Hepatocyte (in vitro differentiated cells): ENCODE results near the gene BCL2A1. TPM values are rescaled to one million over a fixed set of nuclear protein-coding genes. Genes with fewer than 3 reads are reported as not detected.

Experiments used
- DNase-seq: peaks from one replicate; pipeline ENCODE4 v3.0.0-alpha.2; 2016; ENCODE audit warnings: low spot score
- H2AFZ ChIP-seq: fragments of 200-600 bp; sonication (generic); 2 replicates; pipeline ENCODE4 v1.6.0; 2016; ENCODE audit warnings: antibody characterized with exemption, mild to moderate bottlenecking
- H3K27ac ChIP-seq: fragments of 200-600 bp; sonication (generic); 2 replicates; pipeline ENCODE4 v1.5.1; 2016; ENCODE audit warnings: mild to moderate bottlenecking
- H3K27me3 ChIP-seq: fragments of 200-600 bp; sonication (generic); 2 replicates; pipeline ENCODE4 v1.6.1; 2016
- H3K36me3 ChIP-seq: fragments of 200-600 bp; sonication (generic); replicated peaks from 2 replicates; pipeline ENCODE4 v1.5.1; 2016; ENCODE audit warnings: low read depth; ENCODE audit not compliant: insufficient read depth
- H3K4me1 ChIP-seq: fragments of 200-600 bp; sonication (generic); 2 replicates; pipeline ENCODE4 v1.5.1; 2016; ENCODE audit warnings: mild to moderate bottlenecking, moderate library complexity; ENCODE audit not compliant: insufficient read depth
- H3K4me2 ChIP-seq: fragments of 200-600 bp; sonication (generic); 2 replicates; pipeline ENCODE4 v1.6.0; 2016
- H3K4me3 ChIP-seq: fragments of 200-600 bp; sonication (generic); 2 replicates; pipeline ENCODE4 v1.5.1; 2016; ENCODE audit warnings: mild to moderate bottlenecking
- H3K79me2 ChIP-seq: fragments of 200-600 bp; sonication (generic); 2 replicates; pipeline ENCODE4 v1.6.0; 2017; ENCODE audit warnings: mild to moderate bottlenecking
- H3K9me2 ChIP-seq: fragments of 200-600 bp; sonication (generic); replicated peaks from 2 replicates; pipeline ENCODE4 v1.6.0; 2017; ENCODE audit warnings: mild to moderate bottlenecking; ENCODE audit not compliant: insufficient read depth
- H3K9me3 ChIP-seq: fragments of 200-600 bp; sonication (generic); 2 replicates; pipeline ENCODE4 v1.5.1; 2016; ENCODE audit warnings: low read depth, mild to moderate bottlenecking
- H4K20me1 ChIP-seq: fragments of 200-600 bp; sonication (generic); 2 replicates; pipeline ENCODE4 v1.6.0; 2016; ENCODE audit warnings: mild to moderate bottlenecking; ENCODE audit not compliant: insufficient read depth, poor library complexity, severe bottlenecking
- CTCF ChIP-seq: fragments of 200-600 bp; sonication (generic); IDR thresholded peaks from 2 replicates; pipeline ENCODE4 v1.5.1; 2016; ENCODE audit warnings: antibody characterized with exemption, mild to moderate bottlenecking; ENCODE audit not compliant: poor library complexity
- EZH2 ChIP-seq: fragments of 200-600 bp; sonication (generic); IDR thresholded peaks from 2 replicates; pipeline ENCODE4 v1.6.1; 2016; ENCODE audit warnings: antibody characterized with exemption, mild to moderate bottlenecking, borderline replicate concordance
- EZH2phosphoT487 ChIP-seq: fragments of 200-600 bp; sonication (generic); IDR thresholded peaks from one replicate; pipeline ENCODE4 v1.6.1; 2018; ENCODE audit warnings: antibody characterized with exemption, mild to moderate bottlenecking, low read depth, moderate library complexity; ENCODE audit not compliant: unreplicated experiment, severe bottlenecking
- WGBS: methylation state at CpG from one replicate; pipeline ENCODE4 v1.1.6; 2016; ENCODE audit warnings: low lambda C conversion rate; ENCODE audit errors: missing lambda C conversion rate; 5-methylcytosine and 5-hydroxymethylcytosine counted together
- polyA plus RNA-seq: library from polyadenylated mRNA; unstranded; fragments of >200 nt; fragmentation: Nextera tagmentation; extraction: Ambion mirVana; gene quantifications from 2 replicates; pipeline ENCODE4 v1.2.1, GENCODE V29; 2016
- total RNA-seq: library from RNA; depleted of rRNA; stranded (reverse); fragments of >200 nt; gene quantifications from 2 replicates; pipeline ENCODE4 v1.2.3, GENCODE V29; 2014

BCL2A1 gene
- total and polyA plus RNA-seq, 2 experiments from 2014 or later, result 9.9 to 11.1 TPM

- Histone ChIP-seq H3K4me2 (no peak overlapping the region), H3K27ac (peak overlapping the region; percentile 11), H3K4me3 (no peak overlapping the region), H3K9me3 (no peaks in the 10 kb centered on the region), H4K20me1 (no peaks in the 10 kb centered on the region), H3K9me2 (no peaks in the 10 kb centered on the region), H3K79me2 (no peaks in the 10 kb centered on the region), H2AFZ (no peak overlapping the region), H3K36me3 (no peaks in the 10 kb centered on the region), H3K27me3 (no peaks in the 10 kb centered on the region), H3K4me1 (no peaks in the 10 kb centered on the region)
- no peak for DNase-seq
- TF ChIP-seq EZH2phosphoT487 (no peak), EZH2 (no peak), CTCF (no peak)
- 80% methylated on average over 10 of the region's 10 CpGs for WGBS
Observed at GRCh38 chr15:79960502-79961212, 10.3 kb downstream of the BCL2A1 start.

GRCh38 chr15:79957741-79958140, 13.3 kb downstream of the BCL2A1 start:
- no peak for DNase-seq
- Histone ChIP-seq H3K9me2 (no peaks in the 10 kb centered on the region), H3K4me2 (no peak overlapping the region), H4K20me1 (no peaks in the 10 kb centered on the region), H3K36me3 (no peaks in the 10 kb centered on the region), H3K9me3 (no peaks in the 10 kb centered on the region), H3K4me3 (no peak overlapping the region), H3K79me2 (no peaks in the 10 kb centered on the region), H3K27me3 (no peaks in the 10 kb centered on the region), H3K27ac (no peak overlapping the region), H3K4me1 (no peaks in the 10 kb centered on the region), H2AFZ (no peak overlapping the region)
- TF ChIP-seq CTCF (no peak), EZH2phosphoT487 (no peak), EZH2 (no peak)

GRCh38 chr15:79956354-79956939, 14.5 kb downstream of the BCL2A1 start:
- Histone ChIP-seq H3K27me3 (no peaks in the 10 kb centered on the region), H4K20me1 (no peaks in the 10 kb centered on the region), H3K79me2 (no peaks in the 10 kb centered on the region), H3K9me3 (no peaks in the 10 kb centered on the region), H3K9me2 (no peaks in the 10 kb centered on the region), H2AFZ (no peak overlapping the region), H3K4me3 (no peak overlapping the region), H3K4me2 (peak overlapping the region; percentile 20), H3K27ac (peak overlapping the region; percentile 63), H3K36me3 (no peaks in the 10 kb centered on the region), H3K4me1 (no peaks in the 10 kb centered on the region)
- TF ChIP-seq EZH2phosphoT487 (no peak), EZH2 (no peak), CTCF (no peak)
- WGBS, result 56% methylated on average over 4 of the region's 4 CpGs
- no peak for DNase-seq
